ENCODE results near the gene KLHL10. TPM values are rescaled to one million over a fixed set of nuclear protein-coding genes. Genes with fewer than 3 reads are reported as not detected.

Gene KLHL10
- 0.03 TPM in 1 of 5 replicates, not detected in the others for total RNA-seq (2022; extraction: Qiagen RNA extraction; ENCODE audit: low read depth)

DNA sequence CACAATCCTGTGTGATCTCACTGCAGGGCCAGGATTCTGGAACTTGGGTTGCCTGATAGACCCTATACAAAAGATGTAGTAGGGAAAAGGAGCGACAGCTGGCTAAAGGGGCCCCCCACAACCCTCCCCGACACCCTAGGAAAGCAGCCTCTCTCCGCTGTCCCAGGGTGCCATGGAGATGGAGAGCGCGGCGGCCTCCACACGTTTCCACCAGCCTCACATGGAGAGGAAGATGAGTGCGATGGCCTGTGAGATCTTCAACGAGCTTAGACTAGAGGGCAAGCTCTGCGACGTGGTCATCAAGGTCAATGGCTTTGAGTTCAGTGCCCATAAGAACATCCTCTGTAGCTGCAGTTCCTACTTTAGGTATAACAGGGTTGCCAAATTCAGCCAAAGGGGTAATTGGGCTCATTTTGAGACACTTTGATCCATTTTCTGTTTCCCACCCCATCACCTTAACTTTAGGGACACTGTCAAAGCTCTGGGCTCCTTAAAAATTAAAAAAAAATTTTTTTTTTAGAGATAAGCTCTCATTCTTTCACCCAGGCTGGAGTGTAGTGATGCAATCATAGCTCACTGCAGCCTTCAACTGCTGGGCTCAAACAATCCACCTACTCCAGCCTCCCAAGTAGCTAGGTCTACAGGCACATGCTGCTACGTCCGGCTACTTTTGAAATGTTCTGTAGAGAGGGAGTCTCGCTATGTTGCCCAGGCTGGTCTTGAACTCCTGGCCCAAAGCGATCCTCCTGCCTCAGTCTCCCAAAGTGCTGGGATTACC lies at the start of gene KLHL10:
Gene KLHL10 (plus strand): TSS at position 65 of the 778 bp plus-strand sequence. CDS start 108 bp downstream, at position 173.

DNA sequence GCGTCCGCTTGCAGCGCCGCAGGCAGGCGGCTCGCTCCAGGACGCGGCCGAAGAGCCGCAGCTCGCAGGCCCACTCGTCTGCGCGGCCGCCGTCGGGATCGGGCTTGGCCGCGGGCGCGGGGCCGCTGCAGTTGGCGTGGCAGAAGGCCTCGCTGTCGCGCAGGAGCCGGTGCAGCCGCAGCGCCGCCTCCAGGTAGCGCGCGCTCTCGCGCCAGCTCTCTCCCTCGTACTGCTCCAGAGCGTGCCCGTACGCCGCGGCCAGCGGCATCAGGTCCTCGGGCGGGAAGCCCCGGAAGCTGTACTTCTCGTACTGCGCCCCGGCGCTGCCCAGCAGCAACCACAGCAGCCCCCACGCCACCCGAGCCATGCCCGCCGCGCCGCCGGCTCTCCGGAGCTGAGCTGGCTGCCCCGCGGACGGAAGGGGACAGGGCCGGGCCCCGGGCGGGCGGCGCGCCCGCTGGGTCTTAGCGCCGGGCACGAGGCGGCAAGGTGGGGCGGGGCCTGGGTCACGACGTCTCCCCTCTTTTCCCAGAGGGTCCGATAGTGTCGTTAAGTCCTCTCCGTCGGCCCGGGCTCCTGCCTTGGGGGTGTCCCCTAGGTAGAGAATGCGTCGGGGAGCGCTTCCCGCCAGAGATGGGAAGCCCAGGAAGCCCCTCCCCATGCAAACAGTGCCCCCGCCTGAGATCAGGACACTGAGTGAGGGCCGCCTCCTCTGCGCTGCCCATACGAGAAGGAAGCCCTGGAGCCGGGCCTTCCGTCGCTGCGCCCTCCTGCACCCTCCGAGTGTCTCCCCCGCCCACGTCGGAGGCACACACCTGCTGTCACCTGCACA lies 25.9 kb upstream of the KLHL10 start, which contains the start of gene P3H4:
Gene P3H4 (minus strand): TSS at position 401 of the 832 bp plus-strand sequence. CDS start 34 bp downstream, at position 367.

DNA sequence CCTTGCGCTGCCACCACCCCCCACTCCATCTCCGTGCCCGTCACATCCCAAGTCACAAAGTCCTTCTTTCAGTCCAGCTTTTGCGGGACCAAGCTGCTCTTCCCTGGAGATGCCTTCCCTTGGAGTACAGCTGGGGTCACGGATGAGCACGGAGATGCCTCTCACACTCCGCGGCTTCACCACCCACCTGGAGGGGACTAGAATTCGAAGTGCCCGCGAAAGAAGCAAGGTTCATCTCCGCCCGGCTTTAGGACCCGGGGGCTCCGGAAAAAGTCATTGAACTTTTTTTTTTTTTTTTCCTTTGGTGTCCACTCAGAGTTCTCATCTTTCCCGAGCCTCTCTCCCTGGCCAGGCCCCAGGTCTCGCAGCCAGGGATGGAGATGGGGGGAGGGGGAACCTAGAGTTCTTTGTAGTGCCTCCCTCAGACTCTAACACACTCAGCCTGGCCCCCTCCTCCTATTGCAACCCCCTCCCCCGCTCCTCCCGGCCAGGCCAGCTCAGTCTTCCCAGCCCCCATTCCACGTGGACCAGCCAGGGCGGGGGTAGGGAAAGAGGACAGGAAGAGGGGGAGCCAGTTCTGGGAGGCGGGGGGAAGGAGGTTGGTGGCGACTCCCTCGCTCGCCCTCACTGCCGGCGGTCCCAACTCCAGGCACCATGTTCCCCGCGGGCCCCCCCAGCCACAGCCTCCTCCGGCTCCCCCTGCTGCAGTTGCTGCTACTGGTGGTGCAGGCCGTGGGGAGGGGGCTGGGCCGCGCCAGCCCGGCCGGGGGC lies 25.1 kb upstream of the KLHL10 start, which contains the start of gene FKBP10:
Gene FKBP10 (plus strand): TSS at position 624 of the 771 bp plus-strand sequence. CDS start 31 bp downstream, at position 655.

DNA sequence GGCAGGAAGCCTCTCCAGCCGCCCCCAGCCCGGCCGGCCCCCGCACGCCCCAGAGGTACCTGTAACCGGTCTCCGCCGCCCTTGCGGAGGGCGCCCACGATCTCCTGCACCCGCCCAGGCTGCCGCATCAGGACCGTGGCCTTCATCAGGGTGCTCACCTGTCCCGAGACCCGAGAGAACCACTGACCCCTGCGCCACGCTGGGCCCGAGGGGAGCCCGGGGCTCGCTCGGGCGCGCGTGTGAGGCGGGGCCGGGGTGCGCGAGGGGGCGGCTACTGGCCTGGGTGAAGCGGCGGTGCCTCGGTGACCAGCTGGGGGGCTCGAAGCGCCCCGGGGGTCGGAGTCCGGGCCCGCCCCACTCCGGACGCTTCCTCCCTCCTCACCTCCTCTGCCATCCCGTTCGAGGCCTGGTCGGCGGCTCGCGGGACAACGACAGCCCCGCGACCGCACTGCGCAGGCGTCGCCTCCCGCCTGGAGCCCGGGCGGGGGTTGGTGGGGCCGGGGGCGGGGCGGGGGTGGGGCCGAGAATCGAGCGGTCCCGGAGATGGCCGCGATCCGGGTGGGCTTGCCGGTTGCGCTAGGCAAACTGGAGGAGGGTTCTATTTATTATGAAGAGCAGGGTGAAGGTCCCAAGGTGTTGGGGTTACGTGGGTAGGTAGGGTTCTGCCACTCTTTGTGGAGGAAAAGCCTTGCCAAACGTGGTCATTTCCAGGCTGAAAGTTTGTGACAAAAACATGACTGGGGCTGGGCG lies 1.6 kb upstream of the KLHL10 start, which contains the start of gene NT5C3B:
Gene NT5C3B (minus strand): TSS at position 433 of the 750 bp plus-strand sequence. CDS start 39 bp downstream, at position 394.

DNA sequence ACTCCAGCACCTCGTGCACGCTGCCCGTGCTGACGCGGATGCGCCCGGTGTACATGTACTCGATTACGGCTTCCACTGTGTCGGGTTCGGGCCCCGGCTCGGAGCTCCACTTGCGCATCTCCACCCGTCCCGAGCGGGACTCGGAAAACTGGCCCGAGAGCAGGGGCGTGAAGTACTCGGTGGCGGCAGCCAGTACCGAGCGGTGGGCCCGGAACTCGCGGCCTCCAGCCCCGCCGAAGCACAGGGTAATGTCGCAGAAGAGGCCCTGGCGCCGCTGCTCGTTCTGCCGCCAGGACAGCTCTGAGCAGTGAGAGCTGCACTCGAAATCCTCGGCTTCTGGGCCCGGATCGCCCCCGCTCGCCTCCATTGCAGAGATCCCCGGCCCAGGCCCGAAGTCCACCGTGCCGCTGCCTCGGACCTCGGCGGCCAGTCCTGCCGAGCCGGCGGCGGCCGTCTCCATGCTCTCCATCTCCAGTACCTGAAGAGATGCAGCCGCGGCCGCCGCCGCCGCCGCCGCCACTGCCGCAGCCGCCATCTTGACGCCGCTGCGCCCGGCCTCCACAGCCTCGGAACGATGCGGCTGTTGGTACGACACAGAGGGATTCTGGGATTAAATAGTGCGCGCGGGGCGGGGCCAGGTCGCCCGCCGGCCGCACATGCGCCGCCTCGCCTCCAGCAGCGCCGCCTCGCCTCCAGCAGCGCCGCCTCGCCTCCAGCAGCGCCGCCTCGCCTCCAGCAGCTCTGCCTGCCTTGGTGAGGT lies 27.4 kb downstream of the KLHL10 start, which contains the start of gene KLHL11:
Gene KLHL11 (minus strand): TSS at position 588 of the 760 bp plus-strand sequence. CDS start 53 bp downstream, at position 535.

Other genes starting within 250 kb of the KLHL10 start
- gene KRT16, start 225.1 kb upstream of the KLHL10 start, total RNA-seq (2022; extraction: Qiagen RNA extraction; ENCODE audit: low read depth), result 0.43 to 0.96 TPM (median 0.73 TPM) in 5 replicates
- 0.77 to 1.2 TPM (median 1.1 TPM) in 5 replicates for gene KRT17, start 213.2 kb upstream of the KLHL10 start, total RNA-seq (2022; extraction: Qiagen RNA extraction; ENCODE audit: low read depth)
- 1,218 to 1,665 TPM (median 1,423 TPM) in 5 replicates for gene EIF1, start 148.9 kb upstream of the KLHL10 start, total RNA-seq (2022; extraction: Qiagen RNA extraction; ENCODE audit: low read depth)
- 0.14 TPM in 1 of 5 replicates, not detected in the others for gene GAST, start 125.5 kb upstream of the KLHL10 start, total RNA-seq (2022; extraction: Qiagen RNA extraction; ENCODE audit: low read depth)
- 1.2 to 1.9 TPM (median 1.7 TPM) in 5 replicates for gene HAP1, start 103.2 kb upstream of the KLHL10 start, total RNA-seq (2022; extraction: Qiagen RNA extraction; ENCODE audit: low read depth)
- gene JUP, start 51.1 kb upstream of the KLHL10 start, total RNA-seq (2022; extraction: Qiagen RNA extraction; ENCODE audit: low read depth), result 84.4 to 128 TPM (median 119 TPM) in 5 replicates
- 28.2 to 40.1 TPM (median 37.2 TPM) in 5 replicates for gene P3H4, start 25.9 kb upstream of the KLHL10 start, total RNA-seq (2022; extraction: Qiagen RNA extraction; ENCODE audit: low read depth)
- 94.4 to 120 TPM (median 107 TPM) in 5 replicates for gene FKBP10, start 24.8 kb upstream of the KLHL10 start, total RNA-seq (2022; extraction: Qiagen RNA extraction; ENCODE audit: low read depth)
- 100 to 115 TPM (median 113 TPM) in 5 replicates for gene NT5C3B, start 1.6 kb upstream of the KLHL10 start, total RNA-seq (2022; extraction: Qiagen RNA extraction; ENCODE audit: low read depth)
- gene KLHL11, start 27.6 kb downstream of the KLHL10 start, total RNA-seq (2022; extraction: Qiagen RNA extraction; ENCODE audit: low read depth), result 2.2 to 4.6 TPM (median 2.8 TPM) in 5 replicates
- 261 to 324 TPM (median 311 TPM) in 5 replicates for gene ACLY, start 81.1 kb downstream of the KLHL10 start, total RNA-seq (2022; extraction: Qiagen RNA extraction; ENCODE audit: low read depth)
- gene ODAD4, start 92.8 kb downstream of the KLHL10 start, total RNA-seq (2022; extraction: Qiagen RNA extraction; ENCODE audit: low read depth), result 1.1 to 2.4 TPM (median 1.7 TPM) in 5 replicates
- gene CNP, start 129.0 kb downstream of the KLHL10 start, total RNA-seq (2022; extraction: Qiagen RNA extraction; ENCODE audit: low read depth), result 57.9 to 75.9 TPM (median 71.3 TPM) in 5 replicates
- 123 to 137 TPM (median 126 TPM) in 5 replicates for gene DNAJC7, start 179.6 kb downstream of the KLHL10 start, total RNA-seq (2022; extraction: Qiagen RNA extraction; ENCODE audit: low read depth)
- 45.2 to 51.0 TPM (median 46.7 TPM) in 5 replicates for gene NKIRAS2, start 182.3 kb downstream of the KLHL10 start, total RNA-seq (2022; extraction: Qiagen RNA extraction; ENCODE audit: low read depth)
- 0.40 to 0.81 TPM (median 0.62 TPM) in 5 replicates for gene C17orf113, start 212.8 kb downstream of the KLHL10 start, total RNA-seq (2022; extraction: Qiagen RNA extraction; ENCODE audit: low read depth)

Measured in A549 treated with CpdA at 1 μM for 4 hours (cell line).